HepG2 (cell line): ENCODE data around the gene VILL. TPM values are rescaled to one million over a fixed set of nuclear protein-coding genes. Genes with fewer than 3 reads are reported as not detected.

Experiments used
- ETV5 ChIP-seq: IDR thresholded peaks from 2 replicates; pipeline ENCODE4 v1.6.1; 2018; ENCODE audit warnings: missing biosample characterization, missing genetic modification reagents, inconsistent platforms, borderline replicate concordance
- HNF4A ChIP-seq: sonication (generic); formaldehyde crosslinking; IDR thresholded peaks from 2 replicates; pipeline ENCODE4 v1.4.0; 2020; ENCODE audit warnings: missing genetic modification reagents
- JARID2 ChIP-seq: sonication (generic); formaldehyde crosslinking; IDR thresholded peaks from 2 replicates; pipeline ENCODE4 v1.8.1; 2023; ENCODE audit warnings: missing genetic modification reagents, inconsistent platforms; ENCODE audit not compliant: insufficient replicate concordance
- RCOR2 ChIP-seq: IDR thresholded peaks from 2 replicates; pipeline ENCODE4 v1.6.1; 2016; ENCODE audit warnings: missing biosample characterization, missing genetic modification reagents
- SKI ChIP-seq: fragments of 450-650 bp; IDR thresholded peaks from one replicate; pipeline ENCODE4 v1.6.1; 2018; ENCODE audit warnings: mild to moderate bottlenecking; ENCODE audit not compliant: partially characterized antibody
- SOX13 ChIP-seq, 3 experiments: fragments of 450-650 bp in 1 of 3; sonication (generic) in 1 of 3; formaldehyde crosslinking in 1 of 3; IDR thresholded peaks in 2 of 3; conservative IDR thresholded peaks in 1 of 3; 2 replicates each; pipeline versions ENCODE4 v1.5.0 to v1.6.1; 2016 to 2020; ENCODE audit warnings: antibody characterized with exemption in 1 of 3, mild to moderate bottlenecking in 1 of 3, missing compliant biosample characterization in 1 of 3, missing genetic modification reagents in 1 of 3, moderate library complexity in 1 of 3
- STAG1 ChIP-seq: sonication (generic); formaldehyde crosslinking; IDR thresholded peaks from 2 replicates; pipeline ENCODE4 v1.4.0; 2020; ENCODE audit warnings: missing genetic modification reagents
- TEAD3 ChIP-seq: optimal IDR thresholded peaks from 2 replicates; pipeline ENCODE3; 2016; ENCODE audit warnings: borderline replicate concordance
- TOPORS ChIP-seq: sonication (generic); formaldehyde crosslinking; IDR thresholded peaks from 2 replicates; pipeline ENCODE4 v1.8.0; 2023; ENCODE audit warnings: mild to moderate bottlenecking, missing genetic modification reagents
- ZBTB14 ChIP-seq: sonication (generic); formaldehyde crosslinking; IDR thresholded peaks from 2 replicates; pipeline ENCODE4 v1.4.0; 2020; ENCODE audit warnings: missing genetic modification reagents
- ZC3H13 ChIP-seq: sonication (generic); formaldehyde crosslinking; IDR thresholded peaks from 2 replicates; pipeline ENCODE4 v1.8.1; 2023; ENCODE audit warnings: mild to moderate bottlenecking, missing genetic modification reagents, moderate library complexity
- ZFP90 ChIP-seq: sonication (generic); formaldehyde crosslinking; IDR thresholded peaks from 2 replicates; pipeline ENCODE4 v1.8.0; 2022; ENCODE audit warnings: missing genetic modification reagents, mild to moderate bottlenecking, inconsistent platforms, borderline replicate concordance
- ZNF329 ChIP-seq: sonication (generic); formaldehyde crosslinking; IDR thresholded peaks from 2 replicates; pipeline ENCODE4 v1.9.0; 2021; ENCODE audit warnings: low read depth, mild to moderate bottlenecking, missing genetic modification reagents
- ZNF335 ChIP-seq: sonication (generic); formaldehyde crosslinking; IDR thresholded peaks from 2 replicates; pipeline ENCODE4 v1.4.0; 2020; ENCODE audit warnings: missing genetic modification reagents
- polyA plus RNA-seq, 8 experiments: library from polyadenylated mRNA; depleted of rRNA in 3 of 8; stranded (reverse) in 7 of 8; unstranded in 1 of 8; fragments of >200 nt; fragmentation: Illumina TruSeq in 4 of 8; extraction: Trizol in 4 of 8; gene quantifications; 2 replicates each; pipeline versions ENCODE4 v1.2.1 to v1.2.3, GENCODE V29; 2011 to 2016; ENCODE audit warnings: low read depth in 4 of 8, missing spikeins in 1 of 8, mixed read lengths in 1 of 8; ENCODE audit not compliant: insufficient read depth in 1 of 8
- total RNA-seq, 5 experiments: library from RNA; depleted of rRNA; stranded (reverse); fragments of >200 nt; fragmentation: Illumina TruSeq; extraction: Trizol; gene quantifications; 2 replicates each; pipeline ENCODE4 v1.2.3, GENCODE V29; 2016; ENCODE audit warnings: low read depth in 1 of 5
- TF ChIP-seq, protein P1 (sequence below): sonication (generic); formaldehyde crosslinking; IDR thresholded peaks from 2 replicates; pipeline ENCODE4 v1.8.0; 2022; ENCODE audit warnings: mild to moderate bottlenecking, missing genetic modification reagents, moderate library complexity
- TF ChIP-seq, protein P2 (sequence below): sonication (generic); formaldehyde crosslinking; IDR thresholded peaks from 2 replicates; pipeline ENCODE4 v1.8.0; 2022; ENCODE audit warnings: low read depth, missing genetic modification reagents
- TF ChIP-seq, protein P3 (sequence below): sonication (generic); formaldehyde crosslinking; IDR thresholded peaks from 2 replicates; pipeline ENCODE4 v1.4.0; 2020; ENCODE audit warnings: missing genetic modification reagents
- TF ChIP-seq, protein P4 (sequence below): sonication (generic); formaldehyde crosslinking; IDR thresholded peaks from 2 replicates; pipeline ENCODE4 v1.5.0; 2020; ENCODE audit warnings: missing genetic modification reagents
- TF ChIP-seq, protein P5 (sequence below), 2 experiments: sonication (generic) in 1 of 2; formaldehyde crosslinking in 1 of 2; IDR thresholded peaks; 2 replicates each; pipeline versions ENCODE4 v1.5.1 to v1.6.1; 2011 to 2020; ENCODE audit warnings: borderline replicate concordance in 1 of 2, low read depth in 1 of 2, low read length in 1 of 2, mild to moderate bottlenecking in 1 of 2, missing genetic modification reagents in 1 of 2, moderate library complexity in 1 of 2

Gene VILL
- total and polyA plus RNA-seq, 2 of the 13 experiments (the other 11 are each of a cell fraction or from before 2014, with no cell fraction given) = 3.2 to 5.3 TPM

GRCh38 chr3:37986479-37987314 is 3.9 kb upstream of the VILL start (continued):
- TF ChIP-seq, protein P1, sequence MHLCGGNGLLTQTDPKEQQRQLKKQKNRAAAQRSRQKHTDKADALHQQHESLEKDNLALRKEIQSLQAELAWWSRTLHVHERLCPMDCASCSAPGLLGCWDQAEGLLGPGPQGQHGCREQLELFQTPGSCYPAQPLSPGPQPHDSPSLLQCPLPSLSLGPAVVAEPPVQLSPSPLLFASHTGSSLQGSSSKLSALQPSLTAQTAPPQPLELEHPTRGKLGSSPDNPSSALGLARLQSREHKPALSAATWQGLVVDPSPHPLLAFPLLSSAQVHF (CRISPR knock-in tag) = no peak
- no peak for TF ChIP-seq SOX13 (IDR thresholded peaks at IDR 0.05)
- peak in 1 of 2 experiments; percentile 63; a peak in 2 of 4 replicates for TF ChIP-seq SOX13 (CRISPR knock-in tag; conservative IDR thresholded peaks at IDR 0.05 in 1 of 2, IDR thresholded peaks at IDR 0.05 in 1 of 2)
- TF ChIP-seq, protein P2, sequence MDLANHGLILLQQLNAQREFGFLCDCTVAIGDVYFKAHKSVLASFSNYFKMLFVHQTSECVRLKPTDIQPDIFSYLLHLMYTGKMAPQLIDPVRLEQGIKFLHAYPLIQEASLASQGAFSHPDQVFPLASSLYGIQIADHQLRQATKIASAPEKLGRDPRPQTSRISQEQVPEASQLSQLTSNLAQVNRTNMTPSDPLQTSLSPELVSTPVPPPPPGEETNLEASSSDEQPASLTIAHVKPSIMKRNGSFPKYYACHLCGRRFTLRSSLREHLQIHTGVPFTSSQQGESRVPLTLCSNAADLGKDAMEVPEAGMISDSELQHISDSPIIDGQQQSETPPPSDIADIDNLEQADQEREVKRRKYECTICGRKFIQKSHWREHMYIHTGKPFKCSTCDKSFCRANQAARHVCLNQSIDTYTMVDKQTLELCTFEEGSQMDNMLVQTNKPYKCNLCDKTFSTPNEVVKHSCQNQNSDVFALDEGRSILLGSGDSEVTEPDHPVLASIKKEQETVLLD (CRISPR knock-in tag) = no peak
- TF ChIP-seq RCOR2 (CRISPR knock-in tag) = 0 out of 2 replicates have a peak, but pooled peaks have one; percentile 63
- no peak for TF ChIP-seq SKI
- TF ChIP-seq TEAD3 (CRISPR knock-in tag) = no peak
- peak; percentile 32; the same call in 1 of the 2 replicates for TF ChIP-seq HNF4A
- TF ChIP-seq ETV5 (CRISPR knock-in tag) = no peak; the same call in 1 of the 2 replicates
- TF ChIP-seq STAG1 (CRISPR knock-in tag) = peak; percentile 5; the same call in 1 of the 2 replicates
- no peak for TF ChIP-seq TOPORS (CRISPR knock-in tag)
- TF ChIP-seq JARID2 (CRISPR knock-in tag) = no peak
- 0 out of 2 replicates have a peak, but pooled peaks have one; percentile 29 for TF ChIP-seq ZNF335
- TF ChIP-seq, protein P3, sequence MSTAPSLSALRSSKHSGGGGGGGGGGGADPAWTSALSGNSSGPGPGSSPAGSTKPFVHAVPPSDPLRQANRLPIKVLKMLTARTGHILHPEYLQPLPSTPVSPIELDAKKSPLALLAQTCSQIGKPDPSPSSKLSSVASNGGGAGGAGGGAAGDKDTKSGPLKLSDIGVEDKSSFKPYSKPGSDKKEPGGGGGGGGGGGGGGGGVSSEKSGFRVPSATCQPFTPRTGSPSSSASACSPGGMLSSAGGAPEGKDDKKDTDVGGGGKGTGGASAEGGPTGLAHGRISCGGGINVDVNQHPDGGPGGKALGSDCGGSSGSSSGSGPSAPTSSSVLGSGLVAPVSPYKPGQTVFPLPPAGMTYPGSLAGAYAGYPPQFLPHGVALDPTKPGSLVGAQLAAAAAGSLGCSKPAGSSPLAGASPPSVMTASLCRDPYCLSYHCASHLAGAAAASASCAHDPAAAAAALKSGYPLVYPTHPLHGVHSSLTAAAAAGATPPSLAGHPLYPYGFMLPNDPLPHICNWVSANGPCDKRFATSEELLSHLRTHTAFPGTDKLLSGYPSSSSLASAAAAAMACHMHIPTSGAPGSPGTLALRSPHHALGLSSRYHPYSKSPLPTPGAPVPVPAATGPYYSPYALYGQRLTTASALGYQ (CRISPR knock-in tag) = peak; percentile 66; the same call in 1 of the 2 replicates
- TF ChIP-seq, protein P4, sequence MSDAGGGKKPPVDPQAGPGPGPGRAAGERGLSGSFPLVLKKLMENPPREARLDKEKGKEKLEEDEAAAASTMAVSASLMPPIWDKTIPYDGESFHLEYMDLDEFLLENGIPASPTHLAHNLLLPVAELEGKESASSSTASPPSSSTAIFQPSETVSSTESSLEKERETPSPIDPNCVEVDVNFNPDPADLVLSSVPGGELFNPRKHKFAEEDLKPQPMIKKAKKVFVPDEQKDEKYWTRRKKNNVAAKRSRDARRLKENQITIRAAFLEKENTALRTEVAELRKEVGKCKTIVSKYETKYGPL = no peak
- no peak for TF ChIP-seq ZBTB14 (CRISPR knock-in tag)
- TF ChIP-seq, protein P5, sequence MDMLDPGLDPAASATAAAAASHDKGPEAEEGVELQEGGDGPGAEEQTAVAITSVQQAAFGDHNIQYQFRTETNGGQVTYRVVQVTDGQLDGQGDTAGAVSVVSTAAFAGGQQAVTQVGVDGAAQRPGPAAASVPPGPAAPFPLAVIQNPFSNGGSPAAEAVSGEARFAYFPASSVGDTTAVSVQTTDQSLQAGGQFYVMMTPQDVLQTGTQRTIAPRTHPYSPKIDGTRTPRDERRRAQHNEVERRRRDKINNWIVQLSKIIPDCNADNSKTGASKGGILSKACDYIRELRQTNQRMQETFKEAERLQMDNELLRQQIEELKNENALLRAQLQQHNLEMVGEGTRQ (IDR thresholded peaks at IDR 0.05; ENCODE audit: low read depth, low read length) = no peak
- TF ChIP-seq, protein P5 (CRISPR knock-in tag; IDR thresholded peaks at IDR 0.05; ENCODE audit: borderline replicate concordance) = no peak
- TF ChIP-seq ZFP90 (CRISPR knock-in tag) = no peak; the same call in 1 of the 2 replicates
- peak; percentile 46; the same call in 1 of the 2 replicates for TF ChIP-seq ZC3H13
- no peak for TF ChIP-seq ZNF329
